ENCODE results near the gene SLC7A6. TPM values are rescaled to one million over a fixed set of nuclear protein-coding genes. Genes with fewer than 3 reads are reported as not detected.

The SLC7A6 gene
- total RNA-seq, 1 donor from 2014 or later, result 54.1 TPM

DNA sequence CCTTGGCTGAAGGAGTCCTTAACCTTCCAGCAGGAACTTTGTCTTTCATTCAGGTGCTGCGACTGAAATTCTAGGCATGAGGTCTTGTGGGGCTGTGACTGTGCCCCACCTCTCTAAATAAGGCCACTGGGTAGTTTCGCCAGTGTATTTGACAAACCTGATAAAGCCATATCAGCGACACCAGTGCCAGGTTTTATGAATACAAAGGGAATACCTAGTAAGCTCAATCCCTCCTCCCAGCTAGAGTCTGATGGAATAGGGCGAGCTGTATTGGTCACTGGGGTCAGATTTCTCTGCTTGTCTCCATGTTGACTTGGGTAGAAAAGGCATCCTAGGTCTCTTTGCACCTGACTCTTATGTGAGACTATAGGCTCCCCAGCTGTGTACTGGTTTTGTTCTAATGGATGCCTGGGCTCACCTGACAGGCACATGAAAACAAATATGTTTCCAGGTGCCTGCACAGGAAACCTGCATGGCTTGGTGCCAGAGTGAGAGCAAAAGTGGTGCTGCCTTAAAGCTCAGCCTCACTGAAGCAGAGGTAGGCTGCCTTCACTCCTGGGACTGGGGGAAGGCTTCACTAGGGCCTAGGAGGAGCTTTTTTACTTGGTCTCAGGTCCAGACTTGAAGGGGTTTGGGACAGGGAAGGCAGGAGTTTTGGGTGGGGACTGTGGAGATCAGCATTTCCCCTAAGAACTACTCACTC lies 8.3 kb downstream of the SLC7A6 start:
- Mint-ChIP-seq H3K4me1 (peaks cover 63% of the 10 kb centered on the region), H3K36me3 (ENCODE audit: low read depth) (peaks cover 55% of the 10 kb centered on the region), H3K4me3 (peak overlapping the region; percentile 46), H3K27ac (peak overlapping the region; percentile 69), H3K9me3 (no peaks in the 10 kb centered on the region), H3K27me3 (no peaks in the 10 kb centered on the region)
- TF ChIP-seq, protein P1, sequence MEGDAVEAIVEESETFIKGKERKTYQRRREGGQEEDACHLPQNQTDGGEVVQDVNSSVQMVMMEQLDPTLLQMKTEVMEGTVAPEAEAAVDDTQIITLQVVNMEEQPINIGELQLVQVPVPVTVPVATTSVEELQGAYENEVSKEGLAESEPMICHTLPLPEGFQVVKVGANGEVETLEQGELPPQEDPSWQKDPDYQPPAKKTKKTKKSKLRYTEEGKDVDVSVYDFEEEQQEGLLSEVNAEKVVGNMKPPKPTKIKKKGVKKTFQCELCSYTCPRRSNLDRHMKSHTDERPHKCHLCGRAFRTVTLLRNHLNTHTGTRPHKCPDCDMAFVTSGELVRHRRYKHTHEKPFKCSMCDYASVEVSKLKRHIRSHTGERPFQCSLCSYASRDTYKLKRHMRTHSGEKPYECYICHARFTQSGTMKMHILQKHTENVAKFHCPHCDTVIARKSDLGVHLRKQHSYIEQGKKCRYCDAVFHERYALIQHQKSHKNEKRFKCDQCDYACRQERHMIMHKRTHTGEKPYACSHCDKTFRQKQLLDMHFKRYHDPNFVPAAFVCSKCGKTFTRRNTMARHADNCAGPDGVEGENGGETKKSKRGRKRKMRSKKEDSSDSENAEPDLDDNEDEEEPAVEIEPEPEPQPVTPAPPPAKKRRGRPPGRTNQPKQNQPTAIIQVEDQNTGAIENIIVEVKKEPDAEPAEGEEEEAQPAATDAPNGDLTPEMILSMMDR (IDR thresholded peaks at IDR 0.05), result no peak
- DNase-seq (no peak), ATAC-seq (ENCODE audit: low read depth) (no peak)
- ChIA-PET CTCF (interaction anchor here (0.9 to 2.6 kb wide), 5 partner anchors 9 to 15 kb away, joined by 3 to 13 read pairs (median 7); partner anchors contain the start of gene SLC7A6), POLR2A (interaction anchor here (0.8 to 2.8 kb wide), 4 partner anchors 9 to 38 kb away, joined by 3 to 13 read pairs (median 6); partner anchors contain the start of genes PRMT7, SLC7A6 and SLC7A6OS)
- intact Hi-C loops (cut with micrococcal nuclease), result no loop called here

DNA sequence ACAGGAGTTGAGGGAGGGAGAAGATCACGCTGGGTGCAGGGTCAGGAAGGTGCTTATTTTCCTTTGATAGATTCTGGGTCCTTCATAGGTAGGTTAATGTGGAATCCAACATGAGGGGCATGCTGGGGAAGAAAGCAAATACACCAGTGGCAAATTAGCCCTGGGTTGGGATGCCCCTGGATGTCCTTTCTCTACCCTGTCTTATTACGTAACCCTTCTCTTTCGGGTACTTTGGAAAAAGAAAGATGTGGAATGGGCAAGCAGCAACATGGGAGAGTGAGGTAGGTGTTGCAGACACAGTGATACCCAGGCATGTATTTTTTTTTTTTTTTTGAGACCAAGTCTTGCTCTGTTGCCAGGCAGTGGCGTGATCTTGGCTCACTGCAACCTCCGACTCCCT lies 9.1 kb downstream of the SLC7A6 start:
- intact Hi-C loops (cut with micrococcal nuclease), result no loop called here
- ChIA-PET CTCF (interaction anchor here (1.7 to 2.6 kb wide), 3 partner anchors 9 to 12 kb away, joined by 7 to 13 read pairs (median 7); partner anchors contain the start of gene SLC7A6), POLR2A (interaction anchor here (0.6 to 2.8 kb wide), 3 partner anchors 10 to 126 kb away, joined by 3 to 13 read pairs (median 8); partner anchors contain the start of genes PRMT7 and SLC7A6OS)
- TF ChIP-seq, protein P1 (IDR thresholded peaks at IDR 0.05), result no peak
- Mint-ChIP-seq H3K27ac (peak overlapping the region; percentile 69), H3K4me3 (peak overlapping the region; percentile 46), H3K9me3 (no peaks in the 10 kb centered on the region), H3K4me1 (peaks cover 58% of the 10 kb centered on the region), H3K27me3 (no peaks in the 10 kb centered on the region), H3K36me3 (ENCODE audit: low read depth) (peaks cover 52% of the 10 kb centered on the region)
- no peak for ATAC-seq (ENCODE audit: low read depth)
- DNase-seq, result no peak

DNA sequence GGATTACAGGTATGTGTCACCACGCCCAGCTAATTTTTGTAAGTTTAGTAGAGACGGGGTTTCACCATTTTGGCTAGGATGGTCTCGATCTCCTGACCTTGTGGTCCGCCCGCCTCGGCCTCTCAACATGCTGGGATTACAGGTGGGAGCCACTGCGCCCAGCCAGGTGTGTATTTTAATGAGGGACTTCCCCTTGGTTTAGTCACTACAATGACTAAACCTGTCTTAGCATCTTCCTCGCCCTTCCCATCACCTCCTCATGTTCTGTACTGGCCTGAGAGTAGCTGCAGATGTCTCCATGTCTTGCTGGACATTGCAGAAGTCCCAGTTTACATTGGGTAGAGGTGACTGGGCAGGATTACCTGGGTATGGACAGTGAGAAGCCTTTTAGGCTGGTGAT lies 9.6 kb downstream of the SLC7A6 start:
- no peak for ATAC-seq (ENCODE audit: low read depth)
- POLR2A ChIA-PET, result interaction anchor here (0.6 to 1.0 kb wide), 2 partner anchors 10 to 127 kb away, joined by 3 read pairs; no protein-coding TSS in a partner anchor
- CTCF ChIA-PET, result interaction anchor here (1.2 to 2.6 kb wide), 3 partner anchors 10 to 12 kb away, joined by 3 to 13 read pairs (median 9); partner anchors contain the start of gene SLC7A6
- no peak for DNase-seq
- Mint-ChIP-seq H3K27ac (peak overlapping the region; percentile 69), H3K36me3 (ENCODE audit: low read depth) (peaks cover 52% of the 10 kb centered on the region), H3K4me1 (peaks cover 58% of the 10 kb centered on the region), H3K4me3 (no peak overlapping the region), H3K27me3 (no peaks in the 10 kb centered on the region), H3K9me3 (no peaks in the 10 kb centered on the region)
- intact Hi-C loops (cut with micrococcal nuclease), result no loop called here
- TF ChIP-seq, protein P1 (IDR thresholded peaks at IDR 0.05), result no peak

DNA sequence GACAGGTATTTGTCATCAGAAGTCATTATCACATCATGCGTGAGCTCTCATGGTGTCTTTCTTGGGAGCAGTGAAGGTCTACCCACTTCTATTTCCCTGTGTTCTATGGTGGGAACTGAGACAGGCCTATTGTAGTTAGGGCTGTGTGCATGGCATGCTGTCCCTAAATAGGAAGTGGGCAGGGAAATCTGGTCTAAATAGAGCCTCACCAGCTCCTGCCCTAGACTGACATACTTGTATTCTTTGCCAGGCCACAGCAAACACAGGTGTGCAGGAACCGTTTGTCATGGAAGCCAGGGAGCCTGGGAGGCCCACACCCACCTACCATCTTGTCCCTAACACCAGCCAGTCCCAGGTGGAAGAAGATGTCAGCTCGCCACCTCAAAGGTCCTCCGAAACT lies 10.1 kb downstream of the SLC7A6 start:
- H3K36me3 Mint-ChIP-seq (ENCODE audit: low read depth), result peaks cover 49% of the 10 kb centered on the region
- no peaks in the 10 kb centered on the region for H3K27me3 Mint-ChIP-seq
- TF ChIP-seq, protein P1 (IDR thresholded peaks at IDR 0.05), result no peak
- no peak for ATAC-seq (ENCODE audit: low read depth)
- ChIA-PET CTCF (interaction anchor here (0.8 to 2.6 kb wide), 5 partner anchors 9 to 55 kb away, joined by 3 to 13 read pairs (median 4); partner anchors contain the start of gene SLC7A6), POLR2A (interaction anchor here (0.5 to 1.0 kb wide), 4 partner anchors 9 to 480 kb away, joined by 3 to 8 read pairs (median 4); no protein-coding TSS in a partner anchor)
- peaks cover 52% of the 10 kb centered on the region for H3K4me1 Mint-ChIP-seq
- intact Hi-C loops (cut with micrococcal nuclease), result no loop called here
- H3K9me3 Mint-ChIP-seq, result no peaks in the 10 kb centered on the region
- no peak for DNase-seq
- H3K4me3 Mint-ChIP-seq, result no peak overlapping the region
- peak overlapping the region; percentile 69 for H3K27ac Mint-ChIP-seq
